Testis (tissue), 3 donors: ENCODE measurements around the gene TMEM232. TPM values are rescaled to one million over a fixed set of nuclear protein-coding genes. Genes with fewer than 3 reads are reported as not detected.

Source experiments
- DNase-seq: peaks from one replicate; pipeline ENCODE4 v3.0.0-alpha.2; 2019
- H3K27ac ChIP-seq, 2 donors: fragments of 200-600 bp; sonication (generic); one replicate each; pipeline ENCODE4 v1.5.1; 2019
- H3K27me3 ChIP-seq: fragments of 200-600 bp; sonication (generic); one replicate; pipeline ENCODE4 v1.5.1; 2019
- H3K36me3 ChIP-seq: fragments of 200-600 bp; sonication (generic); one replicate; pipeline ENCODE4 v1.5.1; 2017; ENCODE audit warnings: low read depth; ENCODE audit errors: missing control alignments
- H3K4me1 ChIP-seq: fragments of 200-600 bp; sonication (generic); one replicate; pipeline ENCODE4 v1.5.1; 2019
- H3K4me3 ChIP-seq, 2 donors: fragments of 200-600 bp; sonication (generic); one replicate each; pipeline ENCODE4 v1.5.1; 2017 to 2019
- H3K9me3 ChIP-seq: fragments of 200-600 bp; sonication (generic); one replicate; pipeline ENCODE4 v1.5.1; 2017
- CTCF ChIP-seq, 3 experiments: fragments of 450-650 bp in 2 of 3; fragments of 200-600 bp in 1 of 3; sonication (generic) in 1 of 3; IDR thresholded peaks; one replicate each; pipeline ENCODE4 v1.5.1; 2016 to 2019; ENCODE audit warnings: antibody characterized with exemption in 3 of 3, mild to moderate bottlenecking in 2 of 3, moderate library complexity in 1 of 3
- POLR2A ChIP-seq: fragments of 450-650 bp; IDR thresholded peaks from one replicate; pipeline ENCODE4 v1.6.1; 2017; ENCODE audit warnings: antibody characterized with exemption, mild to moderate bottlenecking, moderate library complexity
- WGBS, 2 donors: methylation state at CpG; one replicate each; pipeline ENCODE4 v1.1.5; 2018; 5-methylcytosine and 5-hydroxymethylcytosine counted together
- intact Hi-C: fragments of 100-400 bp; cut with DNase I; formaldehyde crosslinking; loops from one replicate; pipeline ENCODE4 v1.15.1; 2023; ENCODE audit warnings: low total_unique reads
- polyA plus RNA-seq: library from polyadenylated mRNA; stranded (reverse); fragments of 350-450 nt; fragmentation: Illumina TruSeq; extraction: RNeasy Lipid Tissue Mini Kit (QIAGEN cat#74804); gene quantifications from one replicate; pipeline ENCODE4 v1.2.3, GENCODE V29; 2014; ENCODE audit warnings: low read depth, low replicate concordance; ENCODE audit not compliant: insufficient read depth
- total RNA-seq, 2 donors: library from RNA; depleted of rRNA; stranded (reverse); fragments of >200 nt; gene quantifications; one replicate each; pipeline ENCODE4 v1.2.3, GENCODE V29; 2016

TMEM232 gene
- total and polyA plus RNA-seq, 3 donors from 2014 or later, result 28.1 to 42.6 (median 32.0) TPM

- Histone ChIP-seq H3K27ac (no peak overlapping the region), H3K4me1 (no peaks in the 10 kb centered on the region), H3K36me3 (no peaks in the 10 kb centered on the region), H3K27me3 (no peaks in the 10 kb centered on the region), H3K4me3 (no peak overlapping the region), H3K9me3 (no peaks in the 10 kb centered on the region)
- TF ChIP-seq POLR2A (no peak), CTCF (IDR thresholded peaks at IDR 0.05) (peak in 2 of 3 experiments; percentile 7 to 79)
- WGBS, 2 donors, result 11 to 26% methylated on average over 2 of the region's 2 CpGs
- DNase-seq, result no peak
- intact Hi-C loops, result no loop called here
Measured at GRCh38 chr5:110625376-110625999, 101.0 kb downstream of the TMEM232 start.

GRCh38 chr5:110623874-110624273 is 102.6 kb downstream of the TMEM232 start:
- H3K4me3 ChIP-seq, result no peak overlapping the region
- H3K36me3 ChIP-seq, result no peaks in the 10 kb centered on the region
- no peaks in the 10 kb centered on the region for H3K4me1 ChIP-seq
- H3K9me3 ChIP-seq, result no peaks in the 10 kb centered on the region
- no peak for DNase-seq
- intact Hi-C loops, result no loop called here
- no peaks in the 10 kb centered on the region for H3K27me3 ChIP-seq
- no peak overlapping the region for H3K27ac ChIP-seq
- TF ChIP-seq CTCF (IDR thresholded peaks at IDR 0.05), result no peak
- TF ChIP-seq POLR2A, result no peak

GRCh38 chr5:110618941-110619340 is 107.5 kb downstream of the TMEM232 start:
- TF ChIP-seq CTCF (IDR thresholded peaks at IDR 0.05), result no peak
- no peak for TF ChIP-seq POLR2A
- no peak for DNase-seq
- Histone ChIP-seq H3K9me3 (no peaks in the 10 kb centered on the region), H3K36me3 (no peaks in the 10 kb centered on the region), H3K27me3 (no peaks in the 10 kb centered on the region), H3K27ac (no peak overlapping the region), H3K4me1 (no peaks in the 10 kb centered on the region), H3K4me3 (no peak overlapping the region)
- intact Hi-C loops, result no loop called here
- WGBS, 2 donors, result 78 to 80% methylated on average over 1 of the region's 1 CpG

- no peak for TF ChIP-seq POLR2A
- no peak for TF ChIP-seq CTCF (IDR thresholded peaks at IDR 0.05)
- intact Hi-C loops, result no loop called here
- 95 to 100% methylated on average over 1 of the region's 1 CpG for WGBS, 2 donors
- Histone ChIP-seq H3K4me1 (no peaks in the 10 kb centered on the region), H3K4me3 (no peak overlapping the region), H3K27ac (no peak overlapping the region), H3K9me3 (no peaks in the 10 kb centered on the region), H3K27me3 (no peaks in the 10 kb centered on the region), H3K36me3 (no peaks in the 10 kb centered on the region)
- no peak for DNase-seq
Measured at GRCh38 chr5:110616009-110616408, 110.5 kb downstream of the TMEM232 start.

- no peak for DNase-seq
- H3K36me3 ChIP-seq, result no peaks in the 10 kb centered on the region
- no peaks in the 10 kb centered on the region for H3K4me1 ChIP-seq
- H3K4me3 ChIP-seq, result no peak overlapping the region
- no peaks in the 10 kb centered on the region for H3K27me3 ChIP-seq
- H3K27ac ChIP-seq, result no peak overlapping the region
- intact Hi-C loops, result no loop called here
- no peaks in the 10 kb centered on the region for H3K9me3 ChIP-seq
- TF ChIP-seq CTCF (IDR thresholded peaks at IDR 0.05) (no peak), POLR2A (no peak)
- WGBS, 2 donors, result 51 to 63% methylated on average over 4 of the region's 4 CpGs
Measured at GRCh38 chr5:110612794-110613247, 113.7 kb downstream of the TMEM232 start.
